ENCODE measurements around the gene OR52E8.
A peak's percentile ranks its signal among the peaks of the same experiment; 100 is the strongest.

The OR52E8 gene

DNA sequence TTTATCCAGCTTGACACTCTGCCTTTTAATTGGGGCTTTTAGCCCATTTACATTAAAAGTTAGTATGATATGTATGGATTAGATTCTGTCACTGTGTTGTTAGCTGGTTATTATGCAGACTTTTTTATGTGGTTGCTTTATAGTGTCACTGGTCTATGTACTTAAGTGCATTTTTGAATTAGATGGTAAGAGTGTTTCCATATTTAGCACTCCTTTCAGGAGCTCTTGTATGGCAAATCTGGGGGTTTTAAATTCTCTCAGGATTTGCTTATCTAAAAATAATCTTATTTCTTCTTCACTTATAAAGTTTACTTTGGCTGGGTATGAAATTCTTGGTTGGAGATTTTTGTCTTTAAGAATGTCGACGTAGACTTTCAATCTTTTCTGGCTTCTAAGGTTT, 19.8 kb downstream of the OR52E8 start:
- DNase-seq (ENCODE audit: low read depth in 2 of 2), result no peak
- TF ChIP-seq, protein P1, sequence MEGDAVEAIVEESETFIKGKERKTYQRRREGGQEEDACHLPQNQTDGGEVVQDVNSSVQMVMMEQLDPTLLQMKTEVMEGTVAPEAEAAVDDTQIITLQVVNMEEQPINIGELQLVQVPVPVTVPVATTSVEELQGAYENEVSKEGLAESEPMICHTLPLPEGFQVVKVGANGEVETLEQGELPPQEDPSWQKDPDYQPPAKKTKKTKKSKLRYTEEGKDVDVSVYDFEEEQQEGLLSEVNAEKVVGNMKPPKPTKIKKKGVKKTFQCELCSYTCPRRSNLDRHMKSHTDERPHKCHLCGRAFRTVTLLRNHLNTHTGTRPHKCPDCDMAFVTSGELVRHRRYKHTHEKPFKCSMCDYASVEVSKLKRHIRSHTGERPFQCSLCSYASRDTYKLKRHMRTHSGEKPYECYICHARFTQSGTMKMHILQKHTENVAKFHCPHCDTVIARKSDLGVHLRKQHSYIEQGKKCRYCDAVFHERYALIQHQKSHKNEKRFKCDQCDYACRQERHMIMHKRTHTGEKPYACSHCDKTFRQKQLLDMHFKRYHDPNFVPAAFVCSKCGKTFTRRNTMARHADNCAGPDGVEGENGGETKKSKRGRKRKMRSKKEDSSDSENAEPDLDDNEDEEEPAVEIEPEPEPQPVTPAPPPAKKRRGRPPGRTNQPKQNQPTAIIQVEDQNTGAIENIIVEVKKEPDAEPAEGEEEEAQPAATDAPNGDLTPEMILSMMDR (IDR thresholded peaks at IDR 0.05; ENCODE audit: low read depth, low read length), result no peak
- no peak overlapping the region for H3K4me3 ChIP-seq (replicated peaks in 1 of 2; ENCODE audit: low read depth in 2 of 2, low read length in 2 of 2)

DNA sequence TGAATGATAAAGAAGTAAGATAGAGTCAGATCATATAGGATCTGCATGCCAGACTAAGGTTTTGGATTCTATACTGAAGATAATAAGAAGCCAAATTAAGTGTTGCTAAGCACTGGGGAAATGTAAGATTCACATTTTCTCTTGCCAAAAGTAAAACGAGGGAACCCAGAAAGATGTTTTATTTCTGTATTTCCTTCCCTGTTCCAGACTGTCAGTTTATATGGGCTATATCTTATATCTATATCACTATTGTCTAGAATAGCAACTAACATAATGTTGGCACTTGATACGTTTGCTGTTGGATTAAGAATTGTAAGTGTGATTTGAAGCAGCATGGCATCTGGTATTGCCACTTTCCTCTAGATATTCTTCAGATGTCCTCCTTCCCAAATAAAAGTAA, 24.0 kb downstream of the OR52E8 start:
- TF ChIP-seq, protein P1 (IDR thresholded peaks at IDR 0.05; ENCODE audit: low read depth, low read length), result no peak
- DNase-seq (ENCODE audit: low read depth in 2 of 2), result no peak
- H3K4me3 ChIP-seq (replicated peaks in 1 of 2; ENCODE audit: low read depth in 2 of 2, low read length in 2 of 2), result no peak overlapping the region

GRCh38 chr11:5831196-5831829, 26.2 kb downstream of the OR52E8 start:
- no peak for DNase-seq (ENCODE audit: low read depth in 2 of 2)
- TF ChIP-seq, protein P1 (IDR thresholded peaks at IDR 0.05; ENCODE audit: low read depth, low read length), result no peak
- H3K4me3 ChIP-seq (replicated peaks in 1 of 2; ENCODE audit: low read depth in 2 of 2, low read length in 2 of 2), result no peak overlapping the region

DNA sequence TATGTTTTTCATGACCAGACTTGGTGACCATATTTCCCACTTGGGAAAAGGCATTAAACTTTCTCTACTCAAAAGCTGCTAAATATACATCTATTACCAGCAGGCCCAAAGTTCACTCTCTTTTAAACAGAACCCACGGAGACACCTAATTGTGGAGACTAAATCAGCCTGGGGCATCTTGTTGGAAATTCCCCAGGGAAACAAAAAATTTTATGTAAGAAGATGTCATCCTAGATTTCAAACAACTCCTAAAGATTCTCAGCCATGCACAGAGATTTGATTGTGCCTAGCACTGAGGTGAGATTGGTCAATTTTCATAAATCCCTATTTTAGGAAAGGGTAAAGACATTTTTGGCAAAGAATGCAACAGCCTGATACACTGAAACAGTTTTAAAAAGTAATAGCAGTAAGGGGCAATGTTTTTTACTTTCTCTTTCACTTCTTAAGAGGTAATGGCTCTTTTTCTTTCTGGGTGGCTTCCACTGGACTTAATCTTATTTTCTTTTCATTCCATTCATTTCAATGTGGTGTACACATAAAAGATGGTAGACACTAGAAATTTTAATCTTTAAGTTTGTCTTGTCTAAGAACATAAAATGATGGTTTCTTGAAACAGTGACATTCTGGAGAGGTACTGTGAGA, 39.1 kb downstream of the OR52E8 start:
- H3K4me3 ChIP-seq (replicated peaks in 1 of 2; ENCODE audit: low read depth in 2 of 2, low read length in 2 of 2), result no peak overlapping the region
- TF ChIP-seq, protein P1 (IDR thresholded peaks at IDR 0.05; ENCODE audit: low read depth, low read length), result no peak
- DNase-seq (ENCODE audit: low read depth in 2 of 2), result no peak

DNA sequence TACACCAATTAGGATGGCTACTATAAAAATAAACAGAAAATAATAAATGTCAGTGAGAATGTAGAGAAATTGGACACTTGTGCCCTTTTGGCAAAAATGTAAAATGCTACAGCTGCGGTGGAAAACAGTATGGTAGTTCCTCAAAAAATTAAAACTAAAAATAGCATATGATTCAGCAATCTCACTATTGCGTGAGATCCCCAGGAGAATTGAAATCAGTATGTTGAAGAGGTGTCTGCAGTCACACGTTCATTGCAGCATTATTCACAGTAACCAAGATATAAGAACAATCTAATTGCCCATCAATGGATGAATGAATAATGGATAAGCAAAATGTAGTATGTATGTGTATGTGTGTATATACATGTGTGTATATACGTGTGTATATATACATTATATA, 42.0 kb downstream of the OR52E8 start:
- no peak overlapping the region for H3K4me3 ChIP-seq (replicated peaks in 1 of 2; ENCODE audit: low read depth in 2 of 2, low read length in 2 of 2)
- DNase-seq (ENCODE audit: low read depth in 2 of 2), result peak in 1 of 2 donors; percentile 23
- TF ChIP-seq, protein P1 (IDR thresholded peaks at IDR 0.05; ENCODE audit: low read depth, low read length), result no peak

DNA sequence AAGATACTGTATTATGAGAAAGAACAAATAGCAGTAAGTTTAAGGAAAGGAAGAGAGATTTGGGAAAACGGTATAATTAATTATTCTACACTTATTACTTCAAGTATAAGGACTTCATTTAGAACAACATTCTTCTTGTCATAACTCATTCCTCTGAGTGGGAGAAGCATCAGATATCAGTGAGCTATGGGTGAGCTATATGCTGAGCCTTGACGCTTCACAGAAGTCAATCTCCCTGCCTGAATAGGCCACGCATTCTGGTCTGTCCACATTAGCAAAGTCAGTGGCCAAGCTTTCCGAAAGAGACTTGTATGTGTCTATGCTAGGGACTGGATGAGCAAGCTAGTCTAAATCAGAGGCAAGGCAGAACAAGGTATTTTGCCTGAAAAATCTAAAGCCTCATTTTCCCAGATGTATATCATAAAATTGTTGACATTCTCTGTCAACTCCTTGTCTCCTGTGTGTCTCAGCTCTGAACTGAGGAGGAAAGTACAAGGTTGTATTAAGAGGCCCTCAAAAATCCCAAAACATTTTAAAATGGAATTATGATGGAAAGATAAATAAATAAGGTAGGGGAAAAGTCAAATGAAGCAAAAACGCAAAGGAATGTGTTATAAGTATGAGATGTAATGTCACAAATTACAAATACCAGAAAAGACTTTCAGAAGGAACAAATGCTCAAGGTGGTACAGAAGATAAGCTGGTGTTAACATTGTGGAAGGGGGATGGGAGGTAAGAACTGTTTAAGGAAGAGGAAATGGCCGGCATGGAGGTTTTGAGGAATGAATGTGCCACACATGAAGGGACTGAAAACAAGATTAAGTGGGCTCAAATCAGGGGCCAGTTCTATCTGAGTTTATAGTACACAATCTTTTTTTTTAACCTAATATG, 47.3 kb downstream of the OR52E8 start:
- TF ChIP-seq, protein P1 (IDR thresholded peaks at IDR 0.05; ENCODE audit: low read depth, low read length), result no peak
- no peak for DNase-seq (ENCODE audit: low read depth in 2 of 2)
- H3K4me3 ChIP-seq (replicated peaks in 1 of 2; ENCODE audit: low read depth in 2 of 2, low read length in 2 of 2), result no peak overlapping the region

Data from cardiac fibroblast (primary cell).